ENCODE measurements around the gene ITGB3BP. TPM values are rescaled to one million over a fixed set of nuclear protein-coding genes. Genes with fewer than 3 reads are reported as not detected.

Gene ITGB3BP
- total and polyA plus RNA-seq, 7 donors, result 9.4 to 25.3 (median 17.3) TPM

DNA sequence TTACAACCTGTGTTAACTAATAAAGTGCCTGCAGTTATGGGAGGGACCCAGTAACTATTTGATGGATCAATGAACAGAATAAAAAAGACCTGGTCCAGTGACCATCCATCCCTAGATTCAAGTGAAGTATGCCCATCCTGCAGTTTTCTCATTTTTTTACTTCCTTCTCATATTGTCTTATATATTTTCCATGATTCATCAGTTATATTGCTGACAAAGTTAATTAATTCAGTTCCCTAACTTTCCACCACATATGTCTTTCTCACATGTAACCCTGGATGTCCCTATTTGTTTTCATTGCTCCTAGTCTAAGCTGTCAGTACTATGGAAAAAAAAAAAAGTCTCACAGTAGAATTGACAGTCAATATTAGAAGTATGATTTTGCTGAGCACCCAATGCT, 64.3 kb downstream of the ITGB3BP start:
- Histone ChIP-seq H3K27me3 (no peaks in the 10 kb centered on the region), H3K9me3 (no peaks in the 10 kb centered on the region), H3K27ac (no peak overlapping the region), H3K4me1 (no peaks in the 10 kb centered on the region), H3K4me3 (no peak overlapping the region), H3K36me3 (no peaks in the 10 kb centered on the region)
- intact Hi-C loops (cut with DNase I), result no loop called here
- TF ChIP-seq EP300 (IDR thresholded peaks at IDR 0.05), result no peak
- no peak for TF ChIP-seq POLR2AphosphoS5 (IDR thresholded peaks at IDR 0.05)
- TF ChIP-seq POLR2A (IDR thresholded peaks at IDR 0.05), result no peak
- TF ChIP-seq, protein P1, sequence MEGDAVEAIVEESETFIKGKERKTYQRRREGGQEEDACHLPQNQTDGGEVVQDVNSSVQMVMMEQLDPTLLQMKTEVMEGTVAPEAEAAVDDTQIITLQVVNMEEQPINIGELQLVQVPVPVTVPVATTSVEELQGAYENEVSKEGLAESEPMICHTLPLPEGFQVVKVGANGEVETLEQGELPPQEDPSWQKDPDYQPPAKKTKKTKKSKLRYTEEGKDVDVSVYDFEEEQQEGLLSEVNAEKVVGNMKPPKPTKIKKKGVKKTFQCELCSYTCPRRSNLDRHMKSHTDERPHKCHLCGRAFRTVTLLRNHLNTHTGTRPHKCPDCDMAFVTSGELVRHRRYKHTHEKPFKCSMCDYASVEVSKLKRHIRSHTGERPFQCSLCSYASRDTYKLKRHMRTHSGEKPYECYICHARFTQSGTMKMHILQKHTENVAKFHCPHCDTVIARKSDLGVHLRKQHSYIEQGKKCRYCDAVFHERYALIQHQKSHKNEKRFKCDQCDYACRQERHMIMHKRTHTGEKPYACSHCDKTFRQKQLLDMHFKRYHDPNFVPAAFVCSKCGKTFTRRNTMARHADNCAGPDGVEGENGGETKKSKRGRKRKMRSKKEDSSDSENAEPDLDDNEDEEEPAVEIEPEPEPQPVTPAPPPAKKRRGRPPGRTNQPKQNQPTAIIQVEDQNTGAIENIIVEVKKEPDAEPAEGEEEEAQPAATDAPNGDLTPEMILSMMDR (IDR thresholded peaks at IDR 0.05), result no peak
- DNase-seq, result no peak

DNA sequence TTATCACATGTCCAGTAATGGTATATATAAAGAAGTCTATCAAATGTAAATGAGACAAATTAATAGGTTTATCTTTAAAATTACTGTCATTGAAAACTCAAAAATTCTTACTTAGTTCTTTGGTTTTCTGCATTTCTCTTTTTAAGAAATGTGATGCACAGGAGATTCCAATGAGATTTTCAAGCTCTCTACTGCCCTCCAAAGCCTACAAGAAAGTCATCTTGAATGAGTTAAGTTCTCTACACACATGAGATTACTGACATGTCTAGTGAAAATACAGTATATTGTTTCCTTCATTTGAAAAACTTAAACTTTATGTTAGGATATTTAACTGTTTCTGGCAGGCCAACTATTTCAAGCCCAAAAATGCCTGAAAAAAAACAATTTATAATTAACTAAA, 68.8 kb downstream of the ITGB3BP start:
- TF ChIP-seq POLR2A (IDR thresholded peaks at IDR 0.05), result no peak
- TF ChIP-seq, protein P1 (IDR thresholded peaks at IDR 0.05), result no peak
- no peak for TF ChIP-seq POLR2AphosphoS5 (IDR thresholded peaks at IDR 0.05)
- TF ChIP-seq EP300 (IDR thresholded peaks at IDR 0.05), result no peak
- Histone ChIP-seq H3K27ac (no peak overlapping the region), H3K4me3 (no peak overlapping the region), H3K9me3 (no peaks in the 10 kb centered on the region), H3K36me3 (no peaks in the 10 kb centered on the region), H3K4me1 (no peaks in the 10 kb centered on the region), H3K27me3 (no peaks in the 10 kb centered on the region)
- intact Hi-C loops (cut with DNase I), result no loop called here
- DNase-seq, result no peak

DNA sequence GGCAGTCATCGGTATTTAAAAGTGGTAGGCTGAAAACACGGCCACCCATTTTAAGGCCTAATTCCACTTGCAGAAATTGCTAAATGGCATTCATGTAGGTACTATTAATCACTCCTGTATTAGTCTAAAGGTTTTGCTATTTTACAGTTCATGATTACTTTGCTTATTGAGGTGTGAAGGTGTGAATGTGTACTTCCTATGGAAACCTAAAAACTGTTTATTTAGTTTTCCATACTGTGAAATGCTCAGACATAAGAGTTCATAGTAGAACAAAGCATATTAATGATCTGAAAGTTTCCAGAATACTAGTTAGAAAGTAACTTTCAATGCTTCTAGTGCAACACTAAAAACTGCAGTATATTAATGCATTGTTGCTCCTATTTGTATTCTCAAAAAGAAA, 69.8 kb downstream of the ITGB3BP start:
- H3K27ac ChIP-seq, result no peak overlapping the region
- intact Hi-C loops (cut with DNase I), result no loop called here
- no peak overlapping the region for H3K4me3 ChIP-seq
- 97 to 99% methylated on average over 2 of the region's 2 CpGs for WGBS, 2 donors
- no peaks in the 10 kb centered on the region for H3K4me1 ChIP-seq
- H3K27me3 ChIP-seq, result no peaks in the 10 kb centered on the region
- no peaks in the 10 kb centered on the region for H3K36me3 ChIP-seq
- TF ChIP-seq POLR2AphosphoS5 (IDR thresholded peaks at IDR 0.05) (no peak), EP300 (IDR thresholded peaks at IDR 0.05) (no peak), POLR2A (IDR thresholded peaks at IDR 0.05) (no peak)
- TF ChIP-seq, protein P1 (IDR thresholded peaks at IDR 0.05), result no peak
- no peaks in the 10 kb centered on the region for H3K9me3 ChIP-seq
- DNase-seq, result no peak

DNA sequence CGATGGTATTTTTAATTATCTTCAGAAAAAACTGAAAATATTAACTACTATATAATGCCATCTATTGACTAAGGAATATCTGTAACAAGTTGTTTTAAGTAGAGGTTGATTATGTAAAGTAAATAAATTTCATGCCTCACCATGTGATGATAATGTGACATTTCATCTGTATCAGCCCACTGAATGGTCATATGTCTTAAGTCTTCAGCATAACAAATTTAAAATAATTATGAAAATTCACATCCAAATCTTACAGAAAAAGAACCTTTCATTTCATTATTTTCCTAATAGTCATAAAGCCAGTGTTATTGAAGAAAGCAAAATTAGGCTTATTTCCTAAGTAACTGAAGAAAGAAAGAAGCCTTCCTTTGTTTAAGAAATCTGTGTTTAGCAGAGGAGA, 72.6 kb downstream of the ITGB3BP start:
- WGBS, 2 donors, result 83 to 87% methylated on average over 1 of the region's 1 CpG
- intact Hi-C loops (cut with DNase I), result no loop called here

More for the DNA sequence above, 72.6 kb downstream of the ITGB3BP start:
- H3K27me3 ChIP-seq, result no peaks in the 10 kb centered on the region
- no peak overlapping the region for H3K27ac ChIP-seq
- no peak overlapping the region for H3K4me3 ChIP-seq
- no peak for DNase-seq
- H3K9me3 ChIP-seq, result no peaks in the 10 kb centered on the region
- TF ChIP-seq EP300 (IDR thresholded peaks at IDR 0.05), result no peak
- TF ChIP-seq, protein P1 (IDR thresholded peaks at IDR 0.05), result no peak
- TF ChIP-seq POLR2AphosphoS5 (IDR thresholded peaks at IDR 0.05), result no peak
- no peak for TF ChIP-seq POLR2A (IDR thresholded peaks at IDR 0.05)
- H3K36me3 ChIP-seq, result no peaks in the 10 kb centered on the region
- no peaks in the 10 kb centered on the region for H3K4me1 ChIP-seq

All from sigmoid colon (tissue), 7 donors.